Central memory CD4-positive, alpha-beta T cell (primary cell): ENCODE data around the gene VGLL3.
"Not testable (repeated sequence)": the region's sequence is repeated elsewhere in the genome, so short reads cannot be mapped to it uniquely, and the experiment has no call there.

Experiments
- DNase-seq: peaks from one replicate; pipeline ENCODE4 v3.0.0; 2022
- total RNA-seq, 3 experiments: gene quantifications; one replicate each; lab custom pipeline; 2026; lab: John Stamatoyannopoulos, UW

The VGLL3 gene, protein sequence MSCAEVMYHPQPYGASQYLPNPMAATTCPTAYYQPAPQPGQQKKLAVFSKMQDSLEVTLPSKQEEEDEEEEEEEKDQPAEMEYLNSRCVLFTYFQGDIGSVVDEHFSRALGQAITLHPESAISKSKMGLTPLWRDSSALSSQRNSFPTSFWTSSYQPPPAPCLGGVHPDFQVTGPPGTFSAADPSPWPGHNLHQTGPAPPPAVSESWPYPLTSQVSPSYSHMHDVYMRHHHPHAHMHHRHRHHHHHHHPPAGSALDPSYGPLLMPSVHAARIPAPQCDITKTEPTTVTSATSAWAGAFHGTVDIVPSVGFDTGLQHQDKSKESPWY
- total RNA-seq = 0 to 0.04 (median 0) reads per million in 3 experiments

DNA sequence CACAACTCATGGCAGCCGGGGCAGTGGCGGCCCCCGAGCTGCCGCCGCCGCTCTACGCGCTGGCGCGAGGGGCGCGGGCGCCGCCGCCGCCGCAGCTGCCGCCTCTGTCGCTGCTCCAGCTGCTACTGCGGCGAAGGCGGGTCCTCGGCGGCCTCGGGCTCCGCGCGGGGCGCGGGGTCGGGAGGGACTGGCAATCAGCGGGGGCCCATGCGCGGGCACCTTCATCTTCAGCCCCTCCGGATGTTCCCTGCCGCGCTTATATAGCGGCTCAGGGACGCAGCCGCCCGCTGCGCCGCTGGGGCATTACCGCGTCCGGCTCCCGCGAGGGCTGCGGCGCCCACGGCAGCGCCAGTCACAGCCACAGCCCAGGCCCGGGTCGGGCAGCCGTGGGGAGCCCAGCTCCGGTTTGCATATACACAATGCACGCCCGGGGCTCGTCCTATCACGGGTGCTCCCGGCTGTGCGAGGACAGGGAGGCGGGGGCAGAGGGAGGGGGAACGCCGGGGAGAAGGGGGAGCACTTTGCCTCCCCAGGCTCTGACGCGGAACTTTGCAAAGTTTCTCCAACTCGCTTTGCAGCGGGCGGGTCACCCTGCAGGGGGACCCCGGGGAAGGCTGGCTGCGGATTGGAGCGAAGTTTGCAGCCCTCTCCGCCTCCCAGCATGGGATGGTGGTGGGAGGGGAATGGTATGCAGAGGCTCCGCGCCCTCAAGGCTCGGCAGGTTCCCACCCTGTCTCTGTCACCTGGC is at the start of gene VGLL3:
Gene VGLL3 (minus strand): TSS at position 416 of the 748 bp plus-strand sequence. CDS start 406 bp downstream, at position 10.
- DNase-seq = no peak

DNA sequence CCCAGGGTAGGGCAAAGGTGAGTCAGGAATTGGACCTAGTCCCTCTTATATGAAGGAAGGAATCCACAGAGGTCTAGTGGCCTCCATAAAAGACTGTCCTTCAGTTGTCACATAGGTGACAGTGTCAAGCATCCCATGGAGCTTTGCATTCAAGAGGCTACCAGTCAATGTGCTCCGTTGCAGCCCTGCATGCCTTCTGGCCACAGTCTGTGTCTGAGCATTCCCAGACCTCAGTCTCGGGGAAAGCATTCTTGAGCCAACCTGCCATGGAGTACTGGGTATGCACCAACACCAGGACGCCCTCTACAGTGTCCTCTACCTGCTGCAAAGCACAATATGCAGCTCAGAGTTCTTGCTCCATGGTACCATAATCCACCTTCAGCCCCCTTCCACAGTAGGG is 46.7 kb upstream of the VGLL3 start:
- no peak for DNase-seq

DNA sequence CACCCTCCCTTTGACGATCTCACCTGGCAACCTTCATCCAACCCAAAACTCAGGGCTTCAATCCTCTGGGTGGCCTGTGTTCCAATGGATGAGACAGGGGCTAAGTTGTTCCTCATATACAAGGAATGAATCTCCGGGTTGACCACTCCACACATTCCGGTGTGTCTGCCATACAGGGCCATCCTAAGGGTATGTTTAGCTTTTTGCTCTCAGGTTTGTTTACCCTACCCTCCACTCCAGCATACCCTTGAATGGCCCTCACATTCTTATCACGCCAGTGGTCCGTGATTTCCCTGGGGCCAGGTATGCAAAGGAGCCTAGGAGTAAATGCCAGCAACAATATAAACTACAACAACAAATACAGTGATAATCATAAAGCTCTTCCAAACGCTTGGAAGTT is 45.7 kb upstream of the VGLL3 start:
- no peak for DNase-seq

DNA sequence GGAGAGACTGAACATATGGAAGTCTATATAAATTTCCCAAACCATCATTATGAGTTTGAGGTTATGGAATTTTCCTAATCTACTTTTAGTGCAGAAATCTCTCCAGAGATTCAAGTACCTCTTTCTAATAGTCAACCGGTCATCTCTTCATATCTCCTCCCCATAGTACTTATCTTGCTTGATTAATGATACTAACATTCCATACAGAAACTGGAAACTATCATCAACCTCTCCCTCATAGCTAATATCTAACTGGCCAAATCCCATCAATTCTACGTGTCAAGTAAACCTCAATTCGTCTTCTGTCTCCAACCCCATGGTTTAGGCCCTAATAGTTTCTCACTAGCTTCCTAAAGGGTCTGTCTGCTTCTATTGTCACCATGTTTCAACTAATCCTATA is 44.4 kb upstream of the VGLL3 start:
- no peak for DNase-seq

DNA sequence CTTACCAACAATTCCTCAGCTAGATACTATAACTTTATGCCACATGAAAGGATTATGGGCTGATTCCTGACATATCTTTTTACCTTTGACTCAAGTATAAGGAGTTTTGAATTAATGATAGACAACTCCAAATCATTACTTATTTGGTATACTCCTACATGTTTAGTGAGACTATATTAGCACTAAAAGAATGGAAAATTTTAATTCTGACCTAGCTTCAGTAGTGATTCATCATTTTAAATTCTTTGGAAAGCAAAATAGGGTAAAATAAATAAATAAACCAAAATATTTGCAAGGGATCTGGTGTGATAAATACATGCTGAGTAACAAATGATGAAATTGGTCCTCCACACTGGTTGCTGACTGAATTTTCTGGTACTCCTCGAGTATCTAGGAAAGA is 42.3 kb upstream of the VGLL3 start:
- DNase-seq = no peak

DNA sequence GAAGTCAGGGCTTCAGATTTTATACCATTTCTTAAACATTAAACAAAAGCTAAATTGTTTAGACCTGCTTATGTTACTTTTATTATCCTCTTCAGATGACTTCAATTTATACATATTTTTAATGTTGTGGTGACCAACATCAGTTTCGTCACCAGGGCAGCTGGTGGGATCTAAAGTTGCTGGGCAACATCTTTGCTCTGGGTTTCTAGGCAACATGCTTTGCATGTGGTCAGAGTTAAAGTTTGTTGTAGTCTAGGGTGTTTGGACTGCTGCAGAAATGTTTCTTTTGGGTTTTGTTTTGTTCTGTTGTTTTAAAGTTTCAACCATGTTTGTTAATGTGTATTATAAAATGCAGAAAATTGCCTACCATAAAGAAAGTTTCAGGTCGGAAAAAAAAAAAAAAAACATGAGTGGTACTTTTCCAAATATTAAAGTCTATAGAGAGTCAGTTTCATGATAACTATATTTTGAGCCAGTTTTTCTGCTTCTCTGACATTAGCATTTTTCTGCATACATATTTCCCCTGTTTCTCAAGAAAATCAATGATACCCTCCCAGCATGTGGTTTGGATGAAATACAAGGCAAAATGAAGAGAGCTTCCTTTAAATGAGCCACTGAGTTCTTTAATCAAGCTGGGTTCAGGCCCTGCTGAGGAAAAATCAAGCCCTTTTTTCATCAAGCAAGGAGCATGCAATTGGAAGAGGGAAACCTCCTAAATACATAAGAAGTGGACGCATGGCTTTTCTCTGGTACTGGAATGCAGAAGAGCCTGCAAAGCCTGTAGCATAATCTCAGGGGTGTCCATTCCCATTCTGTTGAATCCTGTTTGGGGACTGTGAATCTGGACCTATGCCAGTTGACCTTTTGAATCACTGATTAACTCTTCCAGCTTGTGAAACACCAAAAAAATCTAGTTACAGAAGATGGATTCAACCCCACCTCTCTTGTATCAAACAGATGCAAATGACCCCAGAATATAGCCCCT is 35.0 kb upstream of the VGLL3 start:
- no peak for DNase-seq

DNA sequence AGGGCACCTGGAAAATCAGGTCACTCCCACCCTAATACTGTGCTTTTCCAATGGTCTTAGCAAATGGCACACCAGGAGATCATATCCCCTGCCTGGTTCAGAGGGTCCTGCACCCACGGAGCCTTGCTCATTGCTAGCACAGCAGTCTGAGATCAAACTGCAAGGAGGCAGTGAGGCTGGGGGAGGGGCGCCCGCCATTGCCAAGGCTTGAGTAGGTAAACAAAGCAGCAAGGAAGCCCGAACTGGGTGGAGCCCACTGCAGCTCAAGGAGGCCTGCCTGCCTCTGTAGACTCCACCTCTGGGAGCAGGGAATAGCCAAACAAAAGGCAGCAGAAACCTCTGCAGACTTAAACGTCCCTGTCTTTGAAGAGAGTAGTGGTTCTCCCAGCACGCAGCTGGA is 26.4 kb upstream of the VGLL3 start:
- DNase-seq = not testable (repeated sequence)

DNA sequence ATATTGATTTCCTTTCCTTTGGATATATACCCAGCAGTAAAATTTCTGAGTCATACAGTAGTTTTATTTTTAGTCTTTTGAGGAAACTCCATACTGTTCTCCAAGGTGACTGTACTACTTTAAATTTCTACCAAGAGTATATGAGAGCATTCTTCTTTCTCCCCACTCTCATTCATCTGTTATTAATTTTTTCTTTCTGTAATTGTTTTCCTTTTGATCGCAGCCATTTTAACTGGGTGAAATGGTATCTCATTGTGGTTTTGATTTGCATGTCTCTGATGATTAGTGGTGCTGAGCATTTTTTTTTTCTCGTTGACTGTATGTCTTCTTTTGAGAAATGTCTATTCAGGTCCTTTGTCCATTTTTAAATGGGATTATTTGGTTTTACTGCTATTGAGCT is 18.3 kb upstream of the VGLL3 start:
- DNase-seq = no peak

DNA sequence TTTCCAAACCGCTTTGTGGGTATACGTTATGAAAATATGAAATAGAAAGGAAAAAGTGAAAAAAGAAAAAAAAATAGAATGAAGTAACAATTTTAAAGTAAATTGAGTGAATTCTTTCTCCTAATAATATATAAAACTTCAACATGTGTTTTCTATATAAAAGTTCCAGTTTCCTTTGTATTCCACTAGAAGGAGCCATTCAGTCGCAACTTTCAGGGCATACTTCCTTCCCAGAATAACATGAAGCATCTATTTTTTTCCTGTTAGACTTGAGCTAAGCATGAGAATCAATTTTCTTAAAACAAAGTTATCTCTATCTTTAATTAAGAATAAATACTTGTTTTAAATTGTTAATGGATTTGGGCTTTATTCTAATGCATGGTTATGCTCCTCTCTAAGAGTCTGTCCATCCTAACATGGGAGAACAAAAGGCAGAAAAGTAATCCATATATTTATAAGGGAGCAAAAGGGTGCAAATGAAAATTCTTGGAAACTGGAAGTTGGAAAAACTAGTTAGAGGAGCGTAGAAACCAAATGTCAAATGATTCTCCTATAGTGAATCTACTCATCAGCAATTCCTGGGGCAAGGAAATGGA is 16.0 kb upstream of the VGLL3 start:
- DNase-seq = no peak

DNA sequence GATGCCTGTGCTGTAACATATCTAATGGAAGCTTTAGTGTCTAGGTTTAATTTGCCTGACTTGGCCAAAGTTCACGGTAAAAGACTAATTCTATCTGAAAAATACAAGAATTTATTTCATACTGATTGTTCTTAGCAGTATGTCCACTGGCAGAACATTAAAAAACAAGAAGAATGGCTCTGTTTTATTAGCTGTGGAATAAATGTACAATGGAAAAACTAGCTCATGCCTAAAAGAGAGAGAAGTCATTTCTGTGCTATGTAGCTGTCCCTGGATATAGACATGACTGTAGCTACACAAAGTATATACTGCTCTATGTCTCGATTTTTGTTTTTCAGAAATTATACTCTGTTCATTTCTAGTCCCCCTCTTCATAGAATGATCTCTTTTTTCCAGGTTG is 13.9 kb upstream of the VGLL3 start:
- no peak for DNase-seq

DNA sequence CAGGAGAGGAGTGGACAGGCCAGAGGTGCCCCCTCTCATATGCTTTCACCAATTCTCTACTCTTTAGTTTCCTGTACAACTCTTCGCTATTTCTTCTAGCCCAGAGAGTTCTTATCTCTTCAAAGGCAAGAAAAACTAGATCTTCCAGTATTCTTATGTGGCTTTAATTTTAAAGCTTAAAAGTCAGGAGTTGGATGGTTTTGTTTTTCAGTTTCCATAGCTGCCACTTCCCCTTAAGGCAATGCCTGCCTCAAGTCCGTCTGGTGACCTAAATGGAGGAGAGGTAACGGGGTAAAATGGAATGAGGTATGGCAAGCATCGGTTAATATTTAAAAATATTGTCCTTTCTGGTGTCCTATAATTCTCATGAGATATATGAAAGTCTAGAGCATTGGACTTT is 11.4 kb upstream of the VGLL3 start:
- no peak for DNase-seq

DNA sequence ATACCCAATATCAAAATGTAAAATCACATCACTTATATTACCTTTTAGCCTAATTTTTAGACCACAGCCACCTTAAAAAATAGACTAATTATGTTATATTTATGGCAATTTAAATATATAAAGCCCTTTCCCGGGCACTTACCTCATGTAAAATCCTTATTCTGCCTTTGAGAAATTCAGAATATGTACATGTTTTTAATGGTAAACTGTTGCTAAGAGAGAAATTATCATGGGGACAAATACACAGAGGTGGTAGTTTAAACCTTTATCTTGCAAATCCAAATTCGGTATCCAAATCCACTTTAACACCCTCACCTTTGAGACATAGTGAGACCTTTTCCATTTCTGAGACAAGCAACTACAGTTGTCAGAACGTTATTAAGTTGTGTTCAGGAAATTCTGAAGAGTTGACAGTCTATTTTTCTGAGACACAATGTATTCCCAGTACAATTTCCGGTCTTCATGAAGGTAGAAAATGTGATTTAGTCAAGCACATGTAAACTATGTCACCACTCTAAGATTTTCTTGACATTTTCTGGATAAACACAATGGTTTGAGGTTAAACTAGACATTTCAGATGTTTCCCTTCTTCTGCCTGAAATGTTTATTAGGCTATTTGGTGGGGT is 10.6 kb upstream of the VGLL3 start:
- no peak for DNase-seq

DNA sequence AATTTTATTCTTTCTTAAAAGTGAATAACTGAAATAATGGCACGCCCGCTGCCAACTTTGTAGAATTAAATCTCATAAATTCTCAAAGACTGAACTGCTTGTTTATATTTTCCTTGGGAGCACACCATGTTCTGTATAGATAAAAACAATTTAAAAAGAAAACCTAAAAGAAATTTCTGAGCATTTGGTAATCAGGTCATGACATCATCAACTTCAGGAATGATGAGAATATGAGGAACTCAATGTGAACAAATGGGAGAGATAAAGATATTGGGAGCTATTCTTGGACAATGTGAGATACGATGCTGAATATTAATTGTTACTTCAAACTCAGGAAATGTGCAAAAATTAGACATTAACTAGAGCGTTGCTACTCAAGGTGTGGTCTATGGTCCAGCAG is 10.0 kb upstream of the VGLL3 start:
- no peak for DNase-seq

DNA sequence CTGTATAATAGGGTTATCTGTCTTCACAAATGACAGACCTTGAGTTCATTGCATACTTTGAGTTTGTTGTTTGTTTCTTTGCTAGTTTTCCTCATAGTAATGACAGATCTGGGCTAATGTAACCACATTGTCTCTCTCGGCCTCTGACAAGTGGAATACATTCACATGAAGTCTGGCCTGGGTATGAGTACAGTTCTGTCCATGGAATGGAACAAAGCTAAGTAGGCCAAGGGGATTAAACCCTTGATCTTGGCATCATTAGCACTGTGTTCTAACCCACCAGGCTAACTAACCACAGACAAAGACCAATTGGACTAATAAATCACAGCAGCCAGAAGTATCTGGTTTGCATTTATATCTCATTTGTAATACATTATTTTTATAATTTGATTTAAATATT is 7.6 kb upstream of the VGLL3 start:
- no peak for DNase-seq

DNA sequence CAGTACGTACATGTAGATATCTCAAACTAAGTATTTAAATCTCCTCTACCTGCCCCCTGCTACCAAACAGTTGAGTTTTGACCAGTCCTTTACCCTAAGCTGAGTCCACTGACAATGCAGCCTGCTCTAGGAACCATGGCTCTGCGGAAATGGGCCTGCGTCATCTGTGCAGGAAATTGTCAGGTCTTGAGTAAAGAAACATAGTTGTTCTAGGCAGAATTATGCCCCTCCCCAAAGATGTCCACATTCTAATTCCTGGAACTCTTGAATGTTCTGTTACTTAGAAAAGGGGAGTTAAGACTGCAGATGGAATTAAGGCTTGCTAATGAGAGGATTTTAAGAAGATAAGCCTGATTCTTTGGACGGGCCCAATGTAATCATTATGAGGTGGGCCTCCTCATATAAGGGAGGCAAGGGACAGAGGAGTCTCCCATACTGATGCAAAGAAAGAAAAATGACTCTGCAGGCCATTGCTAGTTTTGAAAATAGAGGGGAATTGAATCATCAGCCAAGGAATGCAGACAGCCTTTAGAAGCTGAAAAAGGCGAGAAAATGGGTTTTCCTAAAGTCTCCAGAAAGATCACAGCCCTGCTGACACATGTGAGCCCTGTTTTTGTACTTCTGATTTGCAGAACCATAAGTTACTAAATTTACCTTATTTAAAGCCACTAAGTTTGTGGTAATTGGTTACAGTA is 5.5 kb upstream of the VGLL3 start:
- no peak for DNase-seq

DNA sequence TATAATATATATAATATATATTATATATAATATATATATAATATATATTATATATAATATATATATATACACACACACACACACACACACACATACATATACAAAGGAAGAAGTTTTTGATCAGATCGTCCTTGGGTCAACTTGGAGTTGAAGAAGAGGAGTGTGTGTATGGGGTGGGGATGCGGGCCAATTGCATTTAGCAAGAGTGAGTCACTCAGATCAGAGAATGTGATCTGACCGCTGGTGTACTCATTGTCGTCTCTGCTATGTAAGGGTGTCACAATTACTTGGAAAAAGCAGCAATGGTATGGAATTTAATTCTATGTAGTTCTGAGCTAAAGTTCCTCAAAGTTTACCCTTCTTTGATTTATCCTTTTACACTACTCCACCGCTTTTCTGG is 4.6 kb upstream of the VGLL3 start:
- DNase-seq = no peak

DNA sequence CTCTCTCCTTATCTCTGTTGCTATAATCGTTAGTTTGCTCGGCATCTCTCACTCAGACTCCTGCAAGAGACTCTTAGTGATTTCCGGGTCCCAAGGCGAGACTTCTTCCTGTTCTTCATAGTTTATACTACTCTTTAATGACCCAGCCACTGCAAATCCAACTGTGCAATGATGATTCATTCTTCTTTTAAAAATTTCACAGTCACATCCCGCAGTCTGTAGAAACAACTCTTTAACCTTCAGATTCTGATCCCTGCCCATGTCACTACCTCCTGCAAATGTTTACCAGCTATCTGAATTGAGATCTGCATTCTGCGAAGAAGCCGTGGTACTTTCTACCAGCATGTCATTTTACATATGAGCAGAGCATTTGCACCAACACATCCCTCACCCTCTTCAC is 2.8 kb upstream of the VGLL3 start:
- DNase-seq = no peak

DNA sequence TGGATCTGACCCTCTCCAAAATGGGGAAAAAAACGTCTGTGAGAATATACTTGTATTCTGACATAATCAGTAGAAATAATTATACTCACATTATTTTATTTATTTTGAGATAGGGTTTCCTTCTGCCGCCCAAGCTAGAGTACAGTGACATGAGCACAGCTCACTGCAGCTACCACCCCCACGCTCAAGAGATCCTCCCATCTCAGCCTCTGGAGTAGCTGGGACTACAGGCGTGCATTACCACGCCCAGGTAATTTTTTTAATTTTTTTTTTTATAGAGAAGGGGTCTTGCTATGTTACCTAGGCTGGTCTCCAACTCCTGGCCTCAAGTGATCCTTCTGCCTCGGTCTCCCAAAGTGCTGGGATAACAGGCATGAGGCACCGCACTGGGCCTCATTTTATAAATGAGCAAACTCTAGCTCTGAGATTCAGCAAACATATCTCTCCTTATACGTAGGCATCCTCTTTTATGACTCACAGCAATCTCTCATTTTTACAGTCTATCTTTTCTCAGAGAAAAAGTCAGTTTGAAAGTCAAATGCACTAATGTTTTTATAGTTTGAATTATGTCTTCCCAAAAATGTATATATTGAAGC is 989 bp upstream of the VGLL3 start:
- DNase-seq = no peak

DNA sequence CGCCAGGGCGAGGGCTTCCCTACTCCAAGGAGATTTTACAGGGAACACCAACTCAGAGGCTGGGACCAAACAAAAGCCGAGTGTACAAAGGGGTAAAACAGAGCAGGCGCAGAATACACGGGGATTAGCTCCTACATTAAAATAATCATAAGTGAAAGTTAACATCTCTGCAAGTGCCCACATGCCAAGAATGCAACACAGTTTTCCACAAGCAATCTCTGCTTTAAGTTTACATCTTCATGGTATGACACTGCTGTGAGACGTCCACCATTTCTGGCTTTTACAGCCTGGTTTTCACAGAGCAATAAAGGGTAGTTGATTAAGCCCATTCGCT is 500 bp upstream of the VGLL3 start:
- DNase-seq = no peak

DNA sequence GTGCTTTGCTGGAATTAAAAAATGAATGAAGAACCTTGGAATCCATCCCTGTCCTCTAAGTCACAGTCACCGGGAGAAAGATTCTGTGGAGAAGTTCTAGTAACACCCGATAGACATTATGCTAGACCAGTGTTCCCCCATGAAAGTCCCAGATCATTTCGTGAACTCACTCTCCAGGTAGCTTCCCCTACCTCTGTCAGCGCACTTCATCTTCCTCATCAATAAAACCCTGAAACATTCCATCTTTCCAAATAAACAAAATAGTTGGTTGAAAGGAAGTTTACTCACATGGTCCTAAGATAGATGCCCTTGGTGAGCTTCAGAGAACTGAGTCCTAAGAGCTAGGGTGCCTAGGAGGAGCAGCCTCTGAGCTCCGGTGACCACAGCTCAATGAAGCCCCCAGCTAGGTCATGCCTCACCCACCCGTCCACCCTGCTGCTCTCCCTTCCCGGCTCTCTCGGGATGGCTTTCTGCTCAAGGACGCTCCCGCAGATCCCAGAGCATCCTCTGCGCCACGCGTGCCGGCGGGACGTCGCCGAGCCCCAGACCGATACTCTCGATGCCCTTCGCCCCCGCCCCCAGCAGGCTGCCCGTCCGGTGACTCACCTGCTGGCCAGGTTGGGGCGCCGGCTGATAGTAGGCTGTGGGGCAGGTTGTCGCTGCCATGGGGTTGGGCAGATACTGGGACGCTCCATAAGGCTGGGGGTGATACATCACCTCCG is 776 bp downstream of the VGLL3 start:
- DNase-seq = no peak

DNA sequence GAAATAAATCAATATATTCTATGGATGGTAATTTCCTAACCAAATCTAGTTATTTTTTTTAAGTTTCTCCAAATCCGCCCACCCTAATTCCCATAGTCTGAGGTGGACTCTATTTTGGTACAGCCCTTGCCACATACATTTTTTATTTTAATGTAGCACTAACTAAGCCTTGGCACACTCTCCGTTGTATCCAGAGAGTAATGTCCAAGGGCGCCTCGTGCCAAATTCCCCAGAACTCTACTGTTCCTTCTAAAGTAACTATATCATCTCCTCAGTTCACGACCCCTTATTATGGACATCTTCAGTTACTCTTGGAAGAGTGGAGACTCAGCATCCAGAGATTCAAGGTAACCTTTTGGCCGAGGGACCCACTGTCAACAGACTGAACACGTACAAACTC is 1.3 kb downstream of the VGLL3 start:
- no peak for DNase-seq
